Measurements from ENCODE around the gene SMIM35.

Gene SMIM35

GRCh38 chr11:117978291-117978910 is 108.4 kb downstream of the SMIM35 start:
- DNase-seq = peak; percentile 18

GRCh38 chr11:117977612-117978264 is 109.0 kb downstream of the SMIM35 start:
- DNase-seq = peak; percentile 38

DNA sequence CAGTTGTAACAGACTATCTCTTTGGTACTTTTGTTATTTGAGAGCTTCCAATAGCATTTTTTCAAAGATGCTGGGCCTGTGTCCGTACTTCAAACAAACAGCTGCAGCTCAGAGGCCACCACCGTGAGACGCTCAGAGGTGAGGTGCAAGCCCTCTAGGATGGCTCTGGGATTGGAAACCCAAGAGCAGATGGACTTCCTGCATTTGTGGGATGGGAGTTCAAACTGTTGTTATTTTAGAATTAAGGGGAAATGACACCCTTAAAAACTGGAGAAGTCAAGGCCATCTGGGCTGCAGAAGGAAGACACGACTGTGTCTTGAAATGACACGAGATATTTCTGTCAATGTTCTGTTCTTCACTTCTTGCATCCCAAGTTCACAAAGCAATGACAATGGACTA is 109.7 kb downstream of the SMIM35 start:
- no peak for DNase-seq

GRCh38 chr11:117976445-117976844 is 110.3 kb downstream of the SMIM35 start:
- peak; percentile 20 for DNase-seq

DNA sequence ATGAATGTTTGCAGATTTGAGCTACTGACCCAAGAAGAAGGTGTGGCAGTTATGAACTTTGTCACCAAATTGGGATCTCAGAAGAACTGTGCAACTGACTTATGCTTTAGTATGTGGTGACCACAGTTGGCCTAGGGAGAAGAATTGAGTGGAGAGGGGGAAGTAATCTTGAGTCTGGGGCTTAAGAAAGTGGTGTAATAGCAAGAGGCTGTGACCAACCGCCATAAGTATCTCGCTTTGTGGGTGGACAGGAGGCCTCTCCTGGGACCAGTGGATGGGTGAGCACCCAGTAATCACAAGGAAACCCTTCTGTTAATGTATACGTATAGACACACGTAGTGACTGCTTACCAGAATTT is 113.3 kb downstream of the SMIM35 start:
- DNase-seq = peak; percentile 21

GRCh38 chr11:117972629-117973502 is 113.9 kb downstream of the SMIM35 start:
- peak; percentile 23 for DNase-seq

GRCh38 chr11:117972044-117972443 is 114.7 kb downstream of the SMIM35 start:
- peak; percentile 19 for DNase-seq

DNA sequence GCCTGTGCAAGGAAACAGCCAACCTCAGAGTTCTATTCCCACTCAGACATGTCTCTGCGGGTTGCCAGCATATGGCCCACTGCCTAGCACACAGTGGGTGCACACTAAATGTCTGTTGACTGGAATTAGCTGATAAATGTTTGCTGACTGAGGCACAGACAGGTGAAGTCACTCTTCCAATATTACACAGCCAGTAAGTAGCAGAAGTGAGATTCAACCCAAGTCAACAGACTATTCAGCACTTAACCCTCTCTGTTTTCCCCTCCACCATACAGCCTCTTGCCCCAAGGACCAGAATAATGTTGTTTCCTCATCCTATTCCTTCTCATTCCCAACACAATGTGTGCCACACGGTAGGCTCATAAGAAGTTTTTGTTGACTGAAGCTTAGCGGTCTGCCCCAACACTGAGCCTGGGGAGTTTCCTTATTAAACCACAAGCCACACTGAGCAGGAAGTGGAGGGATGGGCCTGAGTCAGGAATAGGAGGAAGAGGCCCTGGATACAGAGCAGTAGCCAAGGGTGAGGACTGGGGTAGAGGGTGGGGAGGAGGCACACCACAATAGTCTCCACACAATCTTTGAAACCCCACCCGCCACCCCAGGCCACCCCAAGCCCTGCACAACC is 116.3 kb downstream of the SMIM35 start:
- peak; percentile 56 for DNase-seq

DNA sequence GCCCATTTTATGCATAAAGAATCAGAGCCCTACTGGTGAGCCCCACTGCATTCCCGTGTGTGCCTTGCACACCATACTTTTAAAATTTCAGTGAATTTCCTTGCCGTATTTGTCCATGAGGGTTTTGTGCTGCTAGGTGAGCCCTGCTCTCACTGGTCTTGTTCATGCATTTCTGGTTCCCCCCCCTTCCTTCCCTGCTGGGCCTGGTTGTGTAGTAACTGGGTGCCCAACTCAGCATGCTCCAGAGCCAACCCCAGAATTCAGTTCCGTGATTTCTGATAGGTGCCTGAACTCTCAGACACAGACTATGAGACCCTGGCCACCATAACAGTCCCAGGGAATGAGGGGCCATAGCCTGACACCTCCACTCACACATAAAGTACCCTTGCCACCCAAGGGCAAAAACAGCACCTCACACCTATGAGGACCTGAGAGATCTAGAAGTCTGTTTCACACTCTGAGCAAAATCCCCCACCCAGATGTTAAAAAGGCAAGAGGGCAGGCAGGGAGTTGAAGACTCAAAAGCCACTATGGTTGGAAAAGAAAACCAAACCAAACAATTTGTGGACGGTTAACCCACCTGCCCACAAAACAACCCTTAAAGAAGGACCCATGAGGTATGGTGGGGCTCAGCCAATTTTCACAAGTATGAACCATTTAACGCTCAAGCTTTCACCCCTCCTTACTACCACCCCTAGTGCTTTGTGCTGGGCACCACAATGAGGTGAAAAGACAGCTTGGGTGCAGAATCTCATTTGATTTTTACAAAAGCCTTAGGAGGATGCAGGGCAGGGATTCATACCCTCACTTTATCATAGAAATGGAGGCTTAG is 117.4 kb downstream of the SMIM35 start:
- peak; percentile 23 for DNase-seq

GRCh38 chr11:117966908-117967307 is 119.9 kb downstream of the SMIM35 start:
- peak; percentile 11 for DNase-seq

- DNase-seq = no peak
Observed at GRCh38 chr11:117962826-117963225, 123.9 kb downstream of the SMIM35 start.

GRCh38 chr11:117961896-117962295 is 124.9 kb downstream of the SMIM35 start:
- DNase-seq = peak; percentile 10

DNA sequence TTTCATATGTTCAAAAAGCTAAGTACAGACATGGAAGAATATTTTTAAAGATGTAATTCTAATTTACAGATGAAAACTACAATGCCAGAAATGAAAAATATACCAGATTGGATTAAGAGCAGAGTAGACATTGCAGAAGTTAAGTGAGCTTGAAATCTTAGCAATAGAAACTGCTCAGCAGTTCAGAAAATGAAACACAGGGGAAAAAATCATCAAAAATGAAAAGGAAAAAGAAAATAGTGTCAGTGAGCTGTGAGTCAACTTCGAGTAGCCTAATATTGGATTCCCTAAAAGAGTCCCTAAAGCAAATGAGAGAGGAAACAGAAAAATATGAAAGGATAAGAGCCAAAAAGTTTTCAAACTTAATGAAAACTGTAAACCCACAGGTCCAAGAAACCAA is 126.4 kb downstream of the SMIM35 start:
- DNase-seq = no peak

- peak; percentile 12 for DNase-seq
Observed at GRCh38 chr11:117959438-117960149, 127.2 kb downstream of the SMIM35 start.

GRCh38 chr11:117958949-117959348 is 127.8 kb downstream of the SMIM35 start:
- DNase-seq = no peak
